Endothelial cell (in vitro differentiated cells): ENCODE data around the gene SPDYE3. TPM values are rescaled to one million over a fixed set of nuclear protein-coding genes. Genes with fewer than 3 reads are reported as not detected.
"Not testable (repeated sequence)": the region's sequence is repeated elsewhere in the genome, so short reads cannot be mapped to it uniquely, and the experiment has no call there.

ENCODE experiments used
- DNase-seq: peaks from one replicate; pipeline ENCODE4 v3.0.0; 2021; ENCODE audit warnings: low spot score
- H3K27ac Mint-ChIP-seq: one replicate; pipeline ENCODE4 v1.8.0; 2021; ENCODE audit warnings: mixed read lengths, inconsistent platforms; ENCODE audit not compliant: unreplicated experiment
- H3K27me3 Mint-ChIP-seq: one replicate; pipeline ENCODE4 v1.8.0; 2021; ENCODE audit warnings: mild to moderate bottlenecking, moderate library complexity, mixed read lengths, inconsistent platforms; ENCODE audit not compliant: unreplicated experiment
- H3K36me3 Mint-ChIP-seq: one replicate; pipeline ENCODE4 v1.8.0; 2021; ENCODE audit warnings: mild to moderate bottlenecking, low read depth, mixed read lengths, inconsistent platforms; ENCODE audit not compliant: unreplicated experiment
- H3K4me1 Mint-ChIP-seq: one replicate; pipeline ENCODE4 v1.8.0; 2021; ENCODE audit warnings: mild to moderate bottlenecking, mixed read lengths, inconsistent platforms; ENCODE audit not compliant: unreplicated experiment
- H3K4me3 Mint-ChIP-seq: one replicate; pipeline ENCODE4 v1.8.0; 2021; ENCODE audit warnings: mild to moderate bottlenecking, mixed read lengths, inconsistent platforms; ENCODE audit not compliant: unreplicated experiment
- H3K9me3 Mint-ChIP-seq: one replicate; pipeline ENCODE4 v1.8.0; 2021; ENCODE audit warnings: mixed read lengths, inconsistent platforms; ENCODE audit not compliant: unreplicated experiment
- total RNA-seq: library from RNA; stranded (reverse); fragmentation: NEBNext Ultra II Directional; extraction: Animal tissue kit (Norgen Biotek cat#: 25700); gene quantifications from one replicate; pipeline ENCODE4 v1.2.1, GENCODE V29; 2021; ENCODE audit not compliant: unreplicated experiment
- TF ChIP-seq, protein P1 (sequence below): fragments of 200-600 bp; sonication (generic); IDR thresholded peaks from one replicate; pipeline ENCODE4 v1.5.0; 2021; ENCODE audit warnings: antibody characterized with exemption; ENCODE audit not compliant: unreplicated experiment

SPDYE3 gene
- total RNA-seq, 1 donor from 2014 or later, result not detected

- DNase-seq, H3K9me3 Mint-ChIP-seq, H3K36me3 Mint-ChIP-seq, H3K27me3 Mint-ChIP-seq: not testable (repeated sequence)
- peak overlapping the region; percentile 98 for H3K4me3 Mint-ChIP-seq
- H3K27ac Mint-ChIP-seq, result peak overlapping the region; percentile 85
- H3K4me1 Mint-ChIP-seq, result peaks cover 29% of the 10 kb centered on the region
Measured at GRCh38 chr7:100270046-100270918, 37.2 kb upstream of the SPDYE3 start.

- peaks cover 25% of the 10 kb centered on the region for H3K4me1 Mint-ChIP-seq
- H3K9me3 Mint-ChIP-seq, H3K27me3 Mint-ChIP-seq, DNase-seq, H3K36me3 Mint-ChIP-seq: not testable (repeated sequence)
- peak overlapping the region; percentile 85 for H3K27ac Mint-ChIP-seq
- H3K4me3 Mint-ChIP-seq, result peak overlapping the region; percentile 98
Measured at GRCh38 chr7:100270941-100271593, 36.4 kb upstream of the SPDYE3 start.

GRCh38 chr7:100271716-100272537 lies 35.6 kb upstream of the SPDYE3 start:
- TF ChIP-seq, protein P1, sequence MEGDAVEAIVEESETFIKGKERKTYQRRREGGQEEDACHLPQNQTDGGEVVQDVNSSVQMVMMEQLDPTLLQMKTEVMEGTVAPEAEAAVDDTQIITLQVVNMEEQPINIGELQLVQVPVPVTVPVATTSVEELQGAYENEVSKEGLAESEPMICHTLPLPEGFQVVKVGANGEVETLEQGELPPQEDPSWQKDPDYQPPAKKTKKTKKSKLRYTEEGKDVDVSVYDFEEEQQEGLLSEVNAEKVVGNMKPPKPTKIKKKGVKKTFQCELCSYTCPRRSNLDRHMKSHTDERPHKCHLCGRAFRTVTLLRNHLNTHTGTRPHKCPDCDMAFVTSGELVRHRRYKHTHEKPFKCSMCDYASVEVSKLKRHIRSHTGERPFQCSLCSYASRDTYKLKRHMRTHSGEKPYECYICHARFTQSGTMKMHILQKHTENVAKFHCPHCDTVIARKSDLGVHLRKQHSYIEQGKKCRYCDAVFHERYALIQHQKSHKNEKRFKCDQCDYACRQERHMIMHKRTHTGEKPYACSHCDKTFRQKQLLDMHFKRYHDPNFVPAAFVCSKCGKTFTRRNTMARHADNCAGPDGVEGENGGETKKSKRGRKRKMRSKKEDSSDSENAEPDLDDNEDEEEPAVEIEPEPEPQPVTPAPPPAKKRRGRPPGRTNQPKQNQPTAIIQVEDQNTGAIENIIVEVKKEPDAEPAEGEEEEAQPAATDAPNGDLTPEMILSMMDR, result no peak
- Mint-ChIP-seq H3K27me3 (peaks cover 9% of the 10 kb centered on the region), H3K4me1 (peaks cover 17% of the 10 kb centered on the region), H3K9me3 (no peaks in the 10 kb centered on the region), H3K36me3 (no peaks in the 10 kb centered on the region), H3K4me3 (peak overlapping the region; percentile 86), H3K27ac (no peak overlapping the region)
- DNase-seq, result peak; percentile 99

- peaks cover 13% of the 10 kb centered on the region for H3K4me1 Mint-ChIP-seq
- H3K27ac Mint-ChIP-seq, H3K9me3 Mint-ChIP-seq, DNase-seq, H3K36me3 Mint-ChIP-seq, H3K27me3 Mint-ChIP-seq: not testable (repeated sequence)
- H3K4me3 Mint-ChIP-seq, result peak overlapping the region; percentile 86
Measured at GRCh38 chr7:100272538-100272902, 35.0 kb upstream of the SPDYE3 start.

GRCh38 chr7:100275120-100275519 lies 32.4 kb upstream of the SPDYE3 start:
- Mint-ChIP-seq H3K9me3 (no peaks in the 10 kb centered on the region), H3K36me3 (peaks cover 2% of the 10 kb centered on the region), H3K4me3 (no peak overlapping the region), H3K27ac (no peak overlapping the region), H3K27me3 (peaks cover 10% of the 10 kb centered on the region), H3K4me1 (peaks cover 6% of the 10 kb centered on the region)
- TF ChIP-seq, protein P1, result no peak
- no peak for DNase-seq

GRCh38 chr7:100276126-100276525 lies 31.4 kb upstream of the SPDYE3 start:
- not testable (repeated sequence) for H3K36me3 Mint-ChIP-seq, H3K27ac Mint-ChIP-seq, H3K9me3 Mint-ChIP-seq, H3K4me1 Mint-ChIP-seq, H3K27me3 Mint-ChIP-seq, H3K4me3 Mint-ChIP-seq, DNase-seq

- H3K4me3 Mint-ChIP-seq, H3K36me3 Mint-ChIP-seq, DNase-seq, H3K9me3 Mint-ChIP-seq, H3K4me1 Mint-ChIP-seq, H3K27me3 Mint-ChIP-seq, H3K27ac Mint-ChIP-seq: not testable (repeated sequence)
Measured at GRCh38 chr7:100282069-100282608, 25.4 kb upstream of the SPDYE3 start.

- H3K9me3 Mint-ChIP-seq, H3K27ac Mint-ChIP-seq, DNase-seq, H3K4me1 Mint-ChIP-seq, H3K36me3 Mint-ChIP-seq, H3K27me3 Mint-ChIP-seq, H3K4me3 Mint-ChIP-seq: not testable (repeated sequence)
Measured at GRCh38 chr7:100283147-100283546, 24.4 kb upstream of the SPDYE3 start.

- H3K27ac Mint-ChIP-seq, H3K4me1 Mint-ChIP-seq, H3K9me3 Mint-ChIP-seq, H3K36me3 Mint-ChIP-seq, H3K27me3 Mint-ChIP-seq, DNase-seq, H3K4me3 Mint-ChIP-seq: not testable (repeated sequence)
Measured at GRCh38 chr7:100287191-100287969, 20.1 kb upstream of the SPDYE3 start.
